Measurements from ENCODE around the gene ALDH1L2.

ALDH1L2 gene

DNA sequence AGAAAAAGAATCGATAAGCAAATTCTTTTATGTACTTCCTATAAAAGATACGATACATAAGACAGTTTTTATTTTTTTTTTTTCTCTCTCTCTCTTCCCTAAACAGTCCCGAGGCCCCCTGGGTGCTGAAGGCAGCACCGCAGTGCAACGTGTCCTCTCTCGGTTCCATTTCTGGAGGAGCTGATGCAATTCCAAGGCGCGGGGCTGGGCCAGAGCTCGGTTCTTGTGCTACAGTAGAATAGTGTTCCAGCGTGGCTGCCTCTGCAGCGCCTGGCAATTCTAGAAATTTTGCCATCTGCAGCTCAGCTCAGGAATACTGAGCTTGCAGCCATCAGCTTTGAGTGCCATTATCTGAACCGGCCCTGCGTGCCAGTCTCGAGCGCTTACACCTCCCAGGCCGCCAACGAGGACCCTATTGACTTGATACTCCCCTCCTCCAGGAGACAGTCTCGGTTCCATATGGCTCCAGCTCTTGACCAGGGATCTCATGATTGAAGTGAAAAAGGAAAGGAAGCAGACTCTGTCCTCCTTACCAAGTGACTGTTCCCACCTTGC, 630 bp downstream of the ALDH1L2 start:
- no peak for DNase-seq (ENCODE audit: low read depth in 2 of 2)

DNA sequence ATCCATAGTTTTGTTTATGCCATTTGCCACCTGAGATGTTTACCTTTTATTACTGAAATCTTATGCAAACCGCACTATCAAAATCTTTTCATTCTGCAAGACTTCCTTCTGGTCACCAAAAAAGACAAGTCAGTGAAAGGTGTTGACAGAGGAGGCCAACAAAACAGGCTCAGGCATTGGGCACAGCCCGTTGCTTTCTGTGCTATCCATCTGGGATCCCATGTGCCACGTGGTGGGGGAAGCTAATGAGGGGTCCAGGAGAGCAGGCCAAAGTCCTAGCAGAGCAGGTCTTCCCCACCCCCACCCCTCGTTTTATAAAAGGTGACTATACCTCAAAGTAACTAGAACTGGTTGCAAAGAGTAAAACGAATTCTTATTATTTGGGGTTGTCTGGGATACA, 1.2 kb downstream of the ALDH1L2 start:
- no peak for DNase-seq (ENCODE audit: low read depth in 2 of 2)

DNA sequence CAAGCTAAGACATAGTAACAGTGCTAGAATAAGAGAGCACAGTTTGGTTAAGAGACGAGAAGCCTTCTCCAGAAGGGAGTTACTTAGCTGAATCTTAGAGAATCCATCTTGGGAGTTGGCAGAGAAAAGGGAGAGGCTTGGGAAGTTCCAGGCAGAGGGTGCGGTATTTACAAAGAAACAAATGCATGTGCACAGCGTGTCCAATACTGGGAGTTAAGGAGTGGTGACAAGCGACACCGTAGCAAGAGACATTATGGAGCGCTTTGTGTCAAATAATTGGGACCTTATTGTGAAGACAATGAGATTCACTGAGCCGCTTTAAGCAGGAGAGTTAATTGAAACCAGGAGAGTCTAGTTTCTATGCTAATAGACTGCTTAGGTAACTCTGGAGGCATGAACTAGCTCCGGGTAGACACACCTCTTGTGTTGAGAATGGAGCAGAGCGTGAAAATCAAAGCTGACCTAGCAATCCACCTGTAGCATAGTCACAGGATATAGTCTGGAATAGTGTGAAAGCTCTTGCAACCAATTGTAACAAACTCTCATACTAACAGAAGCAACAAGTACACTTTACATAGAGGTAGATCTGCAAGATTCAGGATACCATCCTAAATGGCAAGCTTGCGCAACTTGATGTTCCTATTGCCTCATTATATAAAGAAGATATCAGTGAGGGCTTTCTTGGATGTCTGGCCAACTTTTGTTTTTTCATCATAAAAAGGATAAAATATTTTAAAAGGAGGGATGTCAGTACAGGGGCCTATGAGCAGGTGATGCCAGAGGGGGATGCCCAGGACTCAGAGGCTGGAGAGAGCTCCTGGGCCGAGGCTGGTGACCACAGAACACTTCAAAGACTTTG, 5.3 kb downstream of the ALDH1L2 start:
- no peak for DNase-seq (ENCODE audit: low read depth in 2 of 2)

DNA sequence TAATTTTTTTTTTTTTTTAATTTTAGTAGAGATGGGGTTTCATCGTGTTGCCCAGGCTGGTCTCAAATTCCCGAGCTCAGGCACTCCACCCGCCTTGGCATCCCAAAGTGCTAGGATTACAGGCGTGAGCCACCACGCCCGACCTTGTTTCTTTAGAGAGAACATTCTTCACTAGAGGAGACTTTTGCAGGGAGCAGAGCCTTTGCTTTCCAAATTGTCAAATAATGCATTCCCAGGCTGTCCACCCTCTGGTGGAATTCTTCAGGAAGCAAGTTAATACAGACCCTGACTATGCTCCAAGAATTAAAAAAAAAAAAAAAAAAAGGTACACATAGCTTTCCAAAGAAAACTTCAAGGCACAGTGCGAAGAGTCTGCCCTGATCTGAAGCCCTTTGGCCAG, 6.8 kb downstream of the ALDH1L2 start:
- DNase-seq (ENCODE audit: low read depth in 2 of 2), result no peak

DNA sequence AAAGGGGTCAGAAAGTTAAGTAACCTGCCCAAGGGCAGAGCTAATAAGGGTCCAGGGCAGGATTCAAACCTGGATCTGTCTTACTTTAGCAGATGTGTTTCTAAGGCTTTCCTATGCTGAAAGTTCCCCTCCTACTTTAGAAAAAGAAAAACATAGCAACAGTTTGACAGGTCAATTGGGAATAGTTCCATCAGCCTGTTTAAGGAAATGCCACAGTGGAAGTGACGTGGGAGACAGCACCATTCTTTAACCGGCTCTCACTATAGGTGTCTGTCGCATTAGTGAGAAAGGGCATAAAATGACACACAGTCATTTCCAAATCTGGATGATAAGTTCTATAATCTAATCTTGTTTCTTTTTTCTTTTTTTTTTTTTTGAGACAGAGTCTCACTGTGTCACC, 7.3 kb downstream of the ALDH1L2 start:
- DNase-seq (ENCODE audit: low read depth in 2 of 2), result no peak

DNA sequence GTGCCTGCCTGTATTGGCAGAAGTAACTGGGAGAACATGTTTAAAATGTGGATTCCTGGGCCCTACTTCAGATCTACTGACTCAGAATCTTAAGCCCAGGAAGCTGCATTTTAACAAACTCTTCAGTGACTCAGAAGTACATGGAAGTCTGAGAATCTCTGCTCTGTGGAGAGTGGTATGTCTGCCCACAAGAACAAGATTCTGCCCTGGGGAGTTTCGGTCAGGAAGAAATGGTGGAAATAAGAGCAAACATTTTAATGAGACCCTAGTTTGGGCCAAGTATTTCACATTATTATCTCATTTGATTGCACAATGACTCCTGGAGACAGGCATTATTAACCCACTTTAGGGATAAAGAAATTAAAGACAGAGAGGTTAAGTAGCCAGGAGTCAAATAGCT, 8.2 kb downstream of the ALDH1L2 start:
- DNase-seq (ENCODE audit: low read depth in 2 of 2), result no peak

DNA sequence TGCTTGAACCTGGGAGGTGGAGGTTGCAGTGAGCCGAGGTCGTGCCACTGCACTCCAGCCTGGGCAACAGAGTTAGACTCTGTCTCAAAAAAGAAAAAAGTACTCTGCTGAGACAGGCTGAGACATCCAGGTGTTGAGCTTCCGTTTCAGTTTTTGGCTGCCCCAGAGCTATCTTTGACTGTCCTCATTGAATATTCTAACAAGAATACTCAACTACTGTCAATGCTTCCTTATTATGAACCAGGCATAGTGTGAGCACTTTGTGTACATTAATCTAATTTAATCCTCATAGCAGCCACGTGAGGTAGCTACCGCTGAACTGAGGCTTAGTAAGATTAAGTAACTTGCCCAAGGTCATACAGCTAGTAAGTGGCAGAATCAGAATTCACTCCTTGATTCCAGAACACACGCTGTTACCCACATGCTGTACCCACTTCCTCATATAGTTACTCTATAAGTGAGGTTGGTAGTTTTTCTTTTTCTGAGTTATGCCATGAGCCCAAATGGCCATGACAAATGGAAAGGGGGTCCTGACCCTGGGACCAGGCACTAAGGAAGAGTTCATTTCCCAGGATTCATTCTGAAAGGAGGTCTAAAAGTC, 11.3 kb downstream of the ALDH1L2 start:
- no peak for DNase-seq (ENCODE audit: low read depth in 2 of 2)

DNA sequence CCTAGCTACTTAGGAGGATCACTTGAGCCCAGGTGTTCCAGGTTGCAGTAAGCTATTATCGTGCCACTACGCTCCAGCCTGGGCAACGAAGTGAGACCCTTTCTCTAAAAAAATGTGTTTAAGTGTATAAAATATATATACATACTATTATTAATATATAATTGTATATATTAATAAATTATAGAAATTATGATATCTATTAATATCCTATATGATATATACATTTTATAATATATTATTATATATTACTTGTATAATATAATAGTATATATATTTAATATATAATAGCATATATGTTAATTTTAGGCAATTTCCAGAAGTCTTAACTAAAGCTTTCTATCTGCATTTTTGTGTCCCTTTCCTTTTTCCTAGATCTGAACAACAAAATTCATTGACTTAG, 12.3 kb downstream of the ALDH1L2 start:
- DNase-seq (ENCODE audit: low read depth in 2 of 2), result no peak

DNA sequence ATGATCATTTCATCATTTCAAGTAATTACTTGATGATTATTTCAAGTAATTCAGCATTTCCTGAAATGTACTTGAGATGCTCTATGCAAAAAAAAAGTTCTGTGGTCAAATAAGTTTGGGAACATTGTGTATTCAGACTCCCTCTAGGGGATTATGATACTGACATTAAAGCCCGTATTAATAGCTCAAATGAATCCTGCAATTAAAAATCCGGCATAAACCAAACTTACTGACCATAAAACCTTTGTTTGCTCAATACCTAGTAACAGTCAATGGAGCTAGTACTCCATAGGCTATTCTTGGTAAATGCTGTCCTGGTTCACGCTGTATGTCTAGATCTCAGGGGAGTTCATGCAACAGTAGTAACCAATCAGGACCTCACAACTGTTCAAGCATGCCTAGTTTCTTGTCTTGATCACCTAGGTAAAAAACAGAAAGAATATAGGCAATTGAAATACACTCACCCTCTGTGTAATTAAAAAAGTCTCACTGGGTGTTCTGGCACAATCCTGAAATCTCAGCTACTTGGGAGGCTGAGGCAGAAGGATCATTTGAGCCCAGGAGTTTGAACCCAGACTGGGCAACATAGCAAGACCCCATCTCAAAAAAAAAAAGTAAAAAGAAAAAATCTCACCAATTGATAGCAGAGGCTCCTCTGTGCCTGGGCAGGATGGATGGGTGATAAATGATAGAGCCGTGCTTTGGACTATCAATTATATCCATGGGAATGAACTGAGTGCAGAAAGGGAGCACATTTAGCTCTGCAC, 14.1 kb downstream of the ALDH1L2 start:
- DNase-seq (ENCODE audit: low read depth in 2 of 2), result no peak

DNA sequence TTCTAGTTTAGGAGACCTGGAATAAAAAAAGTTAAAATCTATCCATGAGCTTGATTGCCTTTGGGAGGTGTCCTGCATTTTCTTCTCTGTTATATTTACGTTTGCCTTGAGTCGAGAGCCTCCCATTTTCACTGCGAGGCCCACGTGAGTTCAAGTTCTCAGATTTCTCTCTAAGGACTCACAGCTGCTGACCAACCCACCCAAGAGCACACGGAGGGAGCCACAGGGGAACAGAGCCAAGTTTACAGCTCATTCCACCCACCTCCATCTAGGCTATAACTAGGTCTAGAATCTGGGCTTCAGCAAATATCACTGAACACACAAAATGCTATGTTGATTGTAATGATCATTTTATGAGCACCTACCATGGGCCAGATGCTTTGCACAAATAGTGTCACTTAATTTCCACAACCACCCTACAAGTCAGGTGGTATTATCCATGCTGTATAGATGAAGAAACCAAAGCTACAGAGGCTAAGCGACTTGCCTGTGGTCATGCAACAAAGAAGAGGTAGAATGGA, 16.7 kb downstream of the ALDH1L2 start:
- DNase-seq (ENCODE audit: low read depth in 2 of 2), result no peak

DNA sequence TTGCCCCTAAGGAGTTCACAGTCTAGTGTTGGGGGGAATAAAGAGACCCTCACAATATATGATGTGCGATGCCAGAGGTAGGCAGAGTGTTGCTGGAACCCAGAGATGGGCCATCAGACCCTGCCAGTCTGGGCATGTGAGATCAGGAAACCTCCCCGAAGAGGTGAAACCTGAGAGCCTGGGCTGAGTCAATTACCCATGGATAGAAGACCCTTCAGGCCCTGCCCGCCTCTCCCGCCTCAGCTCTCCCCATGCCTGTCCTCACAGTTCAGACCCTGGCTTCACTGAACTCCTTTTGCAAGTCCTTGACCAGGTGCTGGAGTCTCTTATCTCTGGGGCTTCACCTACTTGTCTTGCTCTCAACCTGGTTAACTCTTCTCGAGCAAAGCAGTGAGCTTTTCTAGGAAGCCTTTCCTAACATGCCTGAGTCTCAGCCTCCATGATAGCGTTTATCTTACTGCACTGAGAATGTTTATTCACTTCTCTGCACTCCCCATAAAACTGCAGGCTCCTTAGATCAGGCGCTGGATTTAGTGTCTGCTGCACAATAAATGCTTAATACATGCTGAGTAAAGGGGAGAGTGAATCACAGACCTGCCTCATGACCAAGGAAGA, 19.6 kb downstream of the ALDH1L2 start:
- DNase-seq (ENCODE audit: low read depth in 2 of 2), result no peak

DNA sequence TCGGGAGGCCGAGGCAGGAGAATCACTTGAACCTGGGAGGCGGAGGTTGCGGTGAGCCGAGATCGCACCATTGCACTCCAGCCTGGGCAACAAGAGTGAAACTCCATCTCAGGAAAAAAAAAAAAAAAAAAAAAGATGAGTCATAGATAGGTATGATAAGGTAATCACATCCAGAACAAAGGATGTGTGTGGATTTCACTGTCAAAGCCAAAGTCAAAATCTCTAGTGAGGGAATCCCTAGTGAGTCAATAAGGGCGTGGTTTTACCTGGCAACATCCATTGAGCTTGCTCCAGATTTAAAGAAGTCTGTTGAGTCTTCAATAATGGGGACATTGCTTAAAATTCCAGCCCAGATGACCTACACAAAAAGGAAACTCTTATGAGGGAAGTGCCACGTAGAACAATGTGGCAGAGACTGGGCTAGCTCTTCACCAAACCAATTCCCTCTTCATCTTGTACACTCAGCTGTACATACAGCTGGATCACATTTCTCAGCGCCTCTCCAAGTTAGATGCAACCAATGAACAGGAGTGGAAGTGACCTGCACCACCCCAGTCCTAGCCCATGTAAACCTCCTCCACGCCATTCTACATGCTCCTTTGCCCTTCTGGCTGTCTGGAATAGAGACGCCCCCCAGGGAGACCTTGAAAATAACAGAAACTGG, 23.4 kb downstream of the ALDH1L2 start:
- DNase-seq (ENCODE audit: low read depth in 2 of 2), result no peak

DNA sequence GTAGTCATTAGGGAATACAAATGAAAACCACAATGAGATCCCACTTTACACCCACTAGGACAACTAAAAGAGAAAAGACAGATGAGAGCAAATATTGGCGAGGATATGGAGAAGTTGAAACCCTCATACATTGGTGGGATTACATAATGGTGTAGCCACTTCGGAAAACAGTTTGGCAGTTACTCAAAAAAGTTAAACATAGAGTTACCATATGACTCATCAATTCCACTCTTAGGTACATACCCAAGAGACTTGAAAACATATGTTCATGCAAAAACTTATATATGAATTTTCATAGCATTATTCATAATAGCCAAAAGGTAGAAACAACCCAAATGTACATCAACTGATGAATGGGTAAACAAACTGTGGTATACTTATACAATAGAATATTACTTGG, 27.1 kb downstream of the ALDH1L2 start:
- DNase-seq (ENCODE audit: low read depth in 2 of 2), result no peak

DNA sequence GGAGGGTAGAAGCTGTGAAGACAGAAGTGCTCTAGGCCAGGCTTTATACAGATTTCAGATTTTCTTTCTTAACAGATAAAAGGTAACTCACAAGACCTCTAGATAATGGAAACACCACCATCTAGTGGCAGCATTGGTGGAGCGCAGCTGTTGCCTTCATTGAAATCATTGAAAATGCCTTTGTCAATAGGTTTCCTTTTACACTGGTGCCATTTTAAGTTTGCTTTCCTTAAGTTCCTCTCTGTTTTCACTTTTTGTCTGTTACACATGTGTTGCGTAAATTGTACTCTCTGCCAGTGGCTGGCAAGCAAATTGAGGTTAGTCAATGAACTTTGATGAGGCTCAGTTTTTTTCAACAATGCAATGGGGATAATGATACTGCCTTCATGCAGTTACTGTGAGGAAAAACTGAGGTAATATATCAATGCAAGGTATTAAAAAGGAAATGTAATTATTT, 31.1 kb downstream of the ALDH1L2 start:
- peak; percentile 55 to 69 for DNase-seq (ENCODE audit: low read depth in 2 of 2)

DNA sequence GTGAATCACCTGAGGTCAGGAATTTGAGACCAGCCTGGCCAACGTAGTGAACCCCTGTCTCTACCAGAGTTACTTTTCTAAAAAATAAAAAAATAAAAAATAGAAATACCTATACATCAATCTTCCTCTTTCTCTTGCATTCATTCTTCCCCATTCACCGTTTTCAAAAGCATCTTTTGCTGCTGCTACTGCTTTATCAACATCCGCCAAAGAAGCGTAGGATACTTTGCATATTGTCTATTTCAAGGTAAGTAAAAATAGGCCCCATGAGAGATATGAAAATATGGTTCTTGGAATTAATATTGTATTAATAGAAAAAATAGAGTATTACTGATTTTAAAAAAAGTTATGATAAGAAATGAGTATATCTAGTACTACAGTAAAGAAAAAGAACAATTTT, 32.3 kb downstream of the ALDH1L2 start:
- DNase-seq (ENCODE audit: low read depth in 2 of 2), result no peak

DNA sequence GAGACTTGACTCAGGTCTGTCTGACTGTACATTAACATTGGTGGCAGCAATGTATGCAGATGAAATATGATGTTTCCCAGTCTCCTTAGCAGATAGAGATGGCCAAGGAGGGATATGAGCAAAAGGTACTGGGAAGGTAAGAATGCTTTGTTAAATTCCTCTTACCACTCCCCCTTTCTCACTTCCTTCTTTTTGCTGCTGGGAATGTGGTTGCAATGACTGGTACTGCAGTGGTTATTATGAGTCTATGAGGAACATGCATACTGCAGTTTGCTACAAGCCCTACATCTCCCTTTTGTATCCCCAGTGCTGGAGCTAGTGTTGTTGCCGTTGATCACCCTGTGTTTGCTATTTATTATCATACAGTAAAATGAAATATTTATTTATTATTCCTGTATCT, 35.9 kb downstream of the ALDH1L2 start:
- DNase-seq (ENCODE audit: low read depth in 2 of 2), result no peak

DNA sequence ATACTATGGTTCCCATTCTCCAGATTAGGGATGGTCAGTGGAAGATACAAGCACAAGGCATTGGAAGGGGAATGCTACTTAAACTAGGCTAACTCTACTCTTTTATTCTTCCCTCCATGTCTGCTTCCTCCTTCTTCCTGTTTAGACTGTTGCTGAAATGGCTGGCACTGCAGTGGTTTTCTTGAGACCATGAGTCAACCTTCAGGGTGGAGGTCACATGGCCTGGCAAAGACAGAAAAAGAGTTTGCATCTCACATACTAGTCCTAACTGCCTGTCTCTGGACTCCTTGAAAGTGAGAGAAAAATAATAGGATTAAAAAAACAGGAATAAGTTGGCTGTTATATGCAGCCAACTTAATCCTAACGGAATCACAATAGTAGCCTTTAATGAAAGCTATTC, 37.0 kb downstream of the ALDH1L2 start:
- DNase-seq (ENCODE audit: low read depth in 2 of 2), result no peak

DNA sequence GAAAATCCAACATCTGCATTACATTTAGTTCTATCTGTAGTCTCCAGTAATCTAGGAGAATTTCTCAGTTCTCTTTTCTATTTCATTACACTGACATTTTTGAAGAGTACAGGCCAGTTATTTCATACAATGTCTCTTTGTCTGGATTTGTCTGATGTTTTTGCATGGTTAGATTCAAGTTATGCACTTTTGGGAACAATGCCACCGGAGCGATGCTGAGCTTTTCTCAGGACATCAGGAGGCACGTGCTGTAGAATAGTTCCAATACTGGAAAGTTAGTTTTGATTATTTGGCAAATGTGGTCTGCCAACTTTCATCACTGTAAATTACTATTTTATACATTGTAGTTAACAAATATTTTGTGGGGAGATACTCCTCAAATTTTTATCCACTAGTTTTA, 43.1 kb downstream of the ALDH1L2 start:
- no peak for DNase-seq (ENCODE audit: low read depth in 2 of 2)

DNA sequence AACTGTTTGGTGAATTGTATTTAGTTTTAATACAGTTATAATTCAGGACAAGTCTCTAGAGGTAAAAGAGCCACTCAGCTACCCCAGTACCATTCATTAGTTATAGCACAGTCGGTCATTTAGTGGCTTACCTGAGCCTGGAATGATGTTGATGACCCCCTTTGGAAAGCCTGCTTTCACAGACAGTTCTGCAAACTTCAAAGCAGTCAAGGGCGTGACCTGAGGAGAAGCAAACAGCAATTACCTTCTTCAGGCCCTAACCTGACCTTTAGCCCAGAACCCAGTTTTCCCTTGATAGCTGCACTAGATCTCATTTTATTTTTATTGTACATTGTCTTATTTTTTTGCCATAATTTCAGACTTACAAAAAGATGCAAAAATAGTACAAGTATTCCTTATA, 43.8 kb downstream of the ALDH1L2 start:
- no peak for DNase-seq (ENCODE audit: low read depth in 2 of 2)

DNA sequence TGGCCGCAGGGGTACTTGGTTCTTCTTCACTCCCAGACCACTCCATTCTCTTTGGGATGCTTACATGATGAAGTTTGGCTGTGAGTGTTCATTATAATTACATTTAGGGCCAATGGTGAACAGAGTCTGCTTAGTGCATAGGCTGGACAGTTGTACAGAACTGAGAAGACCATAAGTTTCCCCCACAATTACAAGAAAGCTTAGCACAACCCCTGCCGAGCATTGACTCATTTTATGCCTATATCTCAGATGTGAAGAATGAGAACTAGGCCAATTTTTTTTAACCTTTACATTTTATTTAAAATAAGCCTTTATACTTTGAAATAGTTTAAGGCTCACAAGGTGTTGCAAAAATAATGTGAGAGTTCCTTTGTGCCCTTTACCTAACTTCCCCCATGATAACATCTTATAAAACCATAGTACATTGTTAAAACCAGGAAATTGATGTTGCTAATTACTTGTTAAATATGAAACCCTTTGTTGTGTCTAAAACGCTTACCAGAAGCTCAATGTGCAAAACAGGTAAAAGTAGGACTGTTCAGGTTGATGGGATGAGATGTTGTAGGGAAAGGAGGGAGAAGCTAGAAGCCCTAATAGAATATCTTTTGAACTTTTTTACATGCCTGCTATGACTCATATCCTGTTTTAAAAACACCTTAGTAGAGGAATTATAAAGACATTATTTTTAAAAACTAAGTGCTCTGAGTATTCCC, 47.2 kb downstream of the ALDH1L2 start:
- DNase-seq (ENCODE audit: low read depth in 2 of 2), result no peak

DNA sequence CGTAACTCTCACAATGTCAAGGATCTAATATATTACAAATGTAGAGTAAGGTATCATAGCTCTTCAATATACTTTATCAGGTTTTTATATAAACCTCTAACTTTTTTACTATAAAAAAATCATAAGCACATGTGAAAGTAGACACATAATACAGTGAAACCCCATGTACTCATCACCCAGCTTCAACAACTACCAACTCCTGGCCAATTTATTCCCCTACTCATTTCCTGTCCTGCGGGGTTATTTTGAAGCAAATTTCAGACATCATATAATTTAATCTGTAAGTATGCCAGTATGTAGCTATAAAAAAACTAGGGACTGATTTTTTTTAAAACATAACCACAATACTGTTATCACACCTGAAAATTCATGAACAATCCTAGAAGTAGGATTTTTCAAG, 50.4 kb downstream of the ALDH1L2 start:
- DNase-seq (ENCODE audit: low read depth in 2 of 2), result no peak
